VCaP (cell line): Measurements from ENCODE around the gene ANKRD44.

Source experiments
- H3K27ac ChIP-seq: fragments of 450-650 bp; 2 replicates; pipeline ENCODE4 v1.5.1; 2017
- CTCF ChIP-seq: fragments of 450-650 bp; conservative IDR thresholded peaks from 2 replicates; pipeline ENCODE4 v1.5.1; 2017; ENCODE audit warnings: mild to moderate bottlenecking, moderate library complexity

Gene ANKRD44

GRCh38 chr2:197168705-197169104, 141.9 kb downstream of the ANKRD44 start:
- H3K27ac ChIP-seq = peak overlapping the region; percentile 77; the same call in 1 of the 2 replicates
- TF ChIP-seq CTCF = no peak; the same call in 1 of the 2 replicates

GRCh38 chr2:197167608-197168314, 142.8 kb downstream of the ANKRD44 start:
- no peak for TF ChIP-seq CTCF
- no peak overlapping the region for H3K27ac ChIP-seq

- H3K27ac ChIP-seq = no peak overlapping the region
- TF ChIP-seq CTCF = no peak
Measured at GRCh38 chr2:197165020-197165419, 145.6 kb downstream of the ANKRD44 start.

GRCh38 chr2:197164141-197164754, 146.3 kb downstream of the ANKRD44 start:
- H3K27ac ChIP-seq = no peak overlapping the region

GRCh38 chr2:197163712-197164140, 146.9 kb downstream of the ANKRD44 start:
- no peak for TF ChIP-seq CTCF
- H3K27ac ChIP-seq = no peak overlapping the region

More at GRCh38 chr2:197164141-197164754, 146.3 kb downstream of the ANKRD44 start:
- no peak for TF ChIP-seq CTCF

- no peak for TF ChIP-seq CTCF
- no peak overlapping the region for H3K27ac ChIP-seq
Measured at GRCh38 chr2:197161774-197162173, 148.8 kb downstream of the ANKRD44 start.

- TF ChIP-seq CTCF = no peak
Measured at GRCh38 chr2:197159661-197160211, 150.8 kb downstream of the ANKRD44 start.

More at GRCh38 chr2:197159661-197160211, 150.8 kb downstream of the ANKRD44 start:
- peak overlapping the region; percentile 68 for H3K27ac ChIP-seq
